ENCODE measurements around the gene ZSCAN32. TPM values are rescaled to one million over a fixed set of nuclear protein-coding genes. Genes with fewer than 3 reads are reported as not detected.

Gene ZSCAN32
- total RNA-seq, 2 donors from 2014 or later: 19.8 to 24.1 TPM

- peak within 1 kb of the TSS; percentile 64 for H3K27ac ChIP-seq (ENCODE audit: low read depth, low read length)
- H3K4me3 ChIP-seq (ENCODE audit: low read length): peak within 1 kb of the TSS; percentile 97
- no peaks in the 10 kb centered on the region for H3K4me1 ChIP-seq (ENCODE audit: control insufficient read depth, insufficient read depth, low read length)
- peak; percentile 92 for DNase-seq
- peaks cover 16% of the 10 kb centered on the region for H3K36me3 ChIP-seq (ENCODE audit: control insufficient read depth, insufficient read depth, low read length)
- peak within 1 kb of the TSS; percentile 76 for H3K9ac ChIP-seq (ENCODE audit: extremely low read depth, low read length, poor library complexity, severe bottlenecking)
- Mint-ChIP-seq H3K27me3 (ENCODE audit: insufficient read depth) (peaks cover 12% of the 10 kb centered on the region), H3K36me3 (ENCODE audit: low read depth) (peaks cover 27% of the 10 kb centered on the region), H3K4me1 (peaks cover 2% of the 10 kb centered on the region), H3K4me3 (peak within 1 kb of the TSS; percentile 85), H3K9me3 (peaks cover 36% of the 10 kb centered on the region), H3K27ac (peak within 1 kb of the TSS; percentile 96)
- H3K27me3 ChIP-seq (ENCODE audit: control insufficient read depth, insufficient read depth, low read length, poor library complexity, severe bottlenecking): no peaks in the 10 kb centered on the region
- peaks cover 9% of the 10 kb centered on the region for H3K9me3 ChIP-seq (ENCODE audit: control insufficient read depth, low read length)
- WGBS, 2 experiments (ENCODE audit: insufficient coverage in 1 of 2, insufficient read length in 1 of 2): 52 to 59% methylated on average over 27 to 61 of the region's 61 CpGs
- TF ChIP-seq CTCF (conservative IDR thresholded peaks at IDR 0.05): no peak
Observed at GRCh38 chr16:3443108-3444031, 42.6 kb upstream of the ZSCAN32 start, which contains the start of the genes NAA60 and ZNF597. NAA60 (plus strand) TSS chr16:3443680; CDS start chr16:3476228, 32,548 bp downstream. ZNF597 (minus strand) TSS chr16:3443504; CDS start chr16:3443153, 351 bp downstream.

- H3K27ac Mint-ChIP-seq: no peak overlapping the region
Observed at GRCh38 chr16:3439637-3440036, 38.8 kb upstream of the ZSCAN32 start.

GRCh38 chr16:3434373-3434772 lies 33.6 kb upstream of the ZSCAN32 start:
- no peak overlapping the region for H3K27ac ChIP-seq (ENCODE audit: low read depth, low read length)

More at GRCh38 chr16:3439637-3440036, 38.8 kb upstream of the ZSCAN32 start:
- 100% methylated on average over 1 of the region's 4 CpGs; no CpG with 5 or more reads in 1 of the 2 experiments for WGBS, 2 experiments (ENCODE audit: insufficient coverage in 1 of 2, insufficient read length in 1 of 2)
- Mint-ChIP-seq H3K4me1 (peaks cover 2% of the 10 kb centered on the region), H3K9me3 (peaks cover 38% of the 10 kb centered on the region), H3K36me3 (ENCODE audit: low read depth) (peaks cover 31% of the 10 kb centered on the region), H3K4me3 (no peak overlapping the region), H3K27me3 (ENCODE audit: insufficient read depth) (peaks cover 19% of the 10 kb centered on the region)
- Histone ChIP-seq H3K9ac (ENCODE audit: extremely low read depth, low read length, poor library complexity, severe bottlenecking) (no peak overlapping the region), H3K9me3 (ENCODE audit: control insufficient read depth, low read length) (peaks cover 9% of the 10 kb centered on the region), H3K4me1 (ENCODE audit: control insufficient read depth, insufficient read depth, low read length) (no peaks in the 10 kb centered on the region), H3K36me3 (ENCODE audit: control insufficient read depth, insufficient read depth, low read length) (peaks cover 14% of the 10 kb centered on the region), H3K27ac (ENCODE audit: low read depth, low read length) (no peak overlapping the region), H3K4me3 (ENCODE audit: low read length) (peak overlapping the region; percentile 16), H3K27me3 (ENCODE audit: control insufficient read depth, insufficient read depth, low read length, poor library complexity, severe bottlenecking) (no peaks in the 10 kb centered on the region)
- no peak for TF ChIP-seq CTCF (conservative IDR thresholded peaks at IDR 0.05)
- DNase-seq: no peak

More at GRCh38 chr16:3434373-3434772, 33.6 kb upstream of the ZSCAN32 start:
- no peaks in the 10 kb centered on the region for H3K27me3 ChIP-seq (ENCODE audit: control insufficient read depth, insufficient read depth, low read length, poor library complexity, severe bottlenecking)
- Mint-ChIP-seq H3K4me1 (no peaks in the 10 kb centered on the region), H3K36me3 (ENCODE audit: low read depth) (peaks cover 9% of the 10 kb centered on the region), H3K9me3 (peaks cover 8% of the 10 kb centered on the region), H3K27ac (no peak overlapping the region), H3K27me3 (ENCODE audit: insufficient read depth) (peaks cover 12% of the 10 kb centered on the region), H3K4me3 (no peak overlapping the region)
- no peak for DNase-seq
- no peak overlapping the region for H3K9ac ChIP-seq (ENCODE audit: extremely low read depth, low read length, poor library complexity, severe bottlenecking)
- no peaks in the 10 kb centered on the region for H3K9me3 ChIP-seq (ENCODE audit: control insufficient read depth, low read length)
- H3K36me3 ChIP-seq (ENCODE audit: control insufficient read depth, insufficient read depth, low read length): peaks cover 8% of the 10 kb centered on the region
- H3K4me1 ChIP-seq (ENCODE audit: control insufficient read depth, insufficient read depth, low read length): no peaks in the 10 kb centered on the region
- H3K4me3 ChIP-seq (ENCODE audit: low read length): no peak overlapping the region
- no peak for TF ChIP-seq CTCF (conservative IDR thresholded peaks at IDR 0.05)
